ENCODE measurements around the gene SRM.

DNA sequence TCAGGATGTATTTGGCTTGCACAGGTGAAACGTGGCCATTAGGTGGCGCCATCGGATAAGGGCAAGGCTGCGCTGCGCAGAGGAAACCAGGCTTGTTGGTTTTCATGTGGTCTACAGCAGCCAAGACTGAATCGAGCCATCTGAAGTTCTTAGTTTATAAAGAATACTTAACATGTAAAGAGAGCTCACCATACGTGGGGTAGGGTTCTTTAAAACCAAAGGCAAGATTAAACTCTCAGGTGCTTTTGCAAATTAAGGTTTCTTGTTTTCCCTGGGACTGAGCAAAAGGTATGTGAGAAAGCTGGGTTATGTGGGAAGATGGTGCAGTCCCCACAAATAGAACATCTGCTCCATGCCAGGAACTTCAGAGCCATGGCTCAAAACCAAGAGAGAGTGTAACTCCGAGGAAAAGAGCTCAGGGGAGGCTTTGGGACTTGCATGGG is 22.1 kb downstream of the SRM start:
- TF ChIP-seq ARNT (IDR thresholded peaks at IDR 0.05) (no peak), NR1H2 (CRISPR knock-in tag; IDR thresholded peaks at IDR 0.05; ENCODE audit: borderline replicate concordance, low read depth) (no peak), TAF15 (IDR thresholded peaks at IDR 0.05; ENCODE audit: low read depth, low read length, poor library complexity, severe bottlenecking) (no peak)
